GM19328 (cell line): Measurements from ENCODE around the gene SPNS2.

Experiments used
- ATAC-seq: cut with Tn5 transposase; IDR thresholded peaks from one replicate; pipeline ENCODE4 v1.9.1; 2021; ENCODE audit warnings: mild to moderate bottlenecking, moderate library complexity; ENCODE audit not compliant: unreplicated experiment

Gene SPNS2

DNA sequence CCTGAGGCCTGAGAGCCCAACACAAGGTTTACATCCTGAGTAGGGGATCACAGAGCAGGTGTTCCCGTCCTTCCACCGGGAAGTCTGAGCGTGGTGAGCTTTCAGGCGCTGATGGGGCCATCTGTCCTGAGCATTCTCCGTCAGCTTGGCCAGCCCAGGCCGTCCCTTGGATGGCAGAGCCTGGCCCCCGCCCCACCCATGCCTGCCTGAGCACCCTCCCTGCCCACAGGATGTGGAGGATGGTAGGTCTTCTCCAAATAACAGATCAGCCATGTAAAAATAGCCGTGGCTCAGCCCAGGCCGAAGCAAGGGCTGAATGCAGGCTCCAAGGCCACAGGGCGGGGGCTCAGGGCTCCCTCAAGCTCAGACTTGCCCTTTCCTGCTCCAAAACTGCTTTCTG is 20.2 kb downstream of the SPNS2 start:
- ATAC-seq: no peak

GRCh38 chr17:4519361-4519788 is 20.7 kb downstream of the SPNS2 start:
- ATAC-seq: no peak

DNA sequence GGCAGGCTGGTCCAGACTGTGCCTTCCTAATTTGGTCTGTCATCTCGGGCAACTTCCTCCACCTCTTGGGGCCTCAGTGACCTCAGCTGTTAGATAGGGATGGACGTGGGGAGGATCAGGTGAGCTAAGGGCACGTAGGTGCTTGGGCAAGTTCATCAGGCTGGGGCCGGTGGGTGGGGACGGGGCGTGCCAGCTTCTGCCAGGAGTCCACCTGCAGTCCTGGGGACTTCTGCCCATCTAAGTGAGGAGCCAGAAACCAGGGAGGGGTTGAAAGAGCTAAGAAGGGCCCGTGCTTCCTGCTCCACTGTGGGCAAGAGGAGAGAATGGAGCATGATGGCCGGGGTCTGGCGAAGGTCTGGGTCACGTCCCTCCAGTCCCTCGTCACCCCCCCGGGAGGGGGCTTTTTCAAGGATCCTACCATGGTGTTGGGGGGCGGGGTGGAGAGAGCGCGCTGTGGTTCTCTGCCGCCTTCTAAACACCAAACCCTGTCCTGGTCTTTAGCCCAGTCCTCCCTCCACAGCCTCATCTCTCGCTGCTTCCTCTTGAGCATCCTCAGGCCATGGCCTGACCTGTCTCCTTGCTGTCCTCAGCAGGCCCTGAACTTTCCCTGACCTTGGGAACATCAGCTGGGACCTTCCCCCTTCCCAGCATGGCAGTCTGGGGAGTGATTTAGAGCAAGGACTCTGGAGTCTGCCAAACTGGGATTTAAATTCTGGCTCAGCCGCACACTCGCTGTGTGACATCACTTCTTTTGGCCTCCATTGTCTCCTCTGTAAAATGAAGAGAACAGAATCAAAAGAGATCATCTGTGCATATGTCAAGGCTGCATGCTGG is 21.6 kb downstream of the SPNS2 start:
- no peak for ATAC-seq

- no peak for ATAC-seq
Observed at GRCh38 chr17:4520894-4521600, 22.4 kb downstream of the SPNS2 start.

GRCh38 chr17:4522661-4523060 is 24.0 kb downstream of the SPNS2 start:
- no peak for ATAC-seq

DNA sequence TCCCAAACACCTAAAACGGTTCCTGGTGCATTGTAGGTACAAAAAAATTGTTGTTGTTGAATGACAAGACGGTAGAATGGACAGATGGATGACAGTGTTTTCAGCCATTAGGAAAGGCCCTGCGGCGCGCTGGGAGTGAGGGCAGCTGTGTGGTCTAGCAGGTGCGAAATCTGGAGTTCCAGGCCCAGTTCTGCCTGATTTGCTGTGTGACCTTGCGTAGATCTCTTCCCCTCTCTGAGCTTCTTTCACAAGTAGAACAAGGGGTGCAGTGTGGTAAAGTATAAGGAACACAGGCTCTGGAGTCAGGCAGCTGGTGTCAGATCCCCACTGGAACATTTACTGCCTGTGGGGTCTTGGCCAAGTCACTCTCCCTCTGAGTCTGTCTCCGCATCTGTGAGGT is 25.3 kb downstream of the SPNS2 start:
- ATAC-seq: no peak

GRCh38 chr17:4525691-4526397 is 27.2 kb downstream of the SPNS2 start:
- no peak for ATAC-seq

DNA sequence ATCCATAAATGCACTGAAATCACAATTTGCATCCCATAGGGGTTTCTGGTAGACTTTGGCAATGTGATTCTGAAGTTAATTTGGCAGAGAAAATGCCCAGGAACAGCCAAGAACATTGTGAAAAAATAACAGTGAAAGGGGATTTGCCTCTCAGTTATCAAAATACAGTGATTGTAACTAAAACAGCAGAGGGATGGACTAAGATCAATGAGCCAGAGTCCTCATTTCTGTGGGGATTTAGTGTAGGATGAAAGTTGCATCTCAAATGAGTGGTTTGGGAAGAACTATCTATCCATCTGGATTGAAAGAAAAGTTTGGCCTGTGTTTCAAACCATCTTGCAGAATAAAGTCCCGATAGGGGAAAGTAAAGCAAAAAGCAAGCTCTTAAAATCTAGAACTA is 28.5 kb downstream of the SPNS2 start:
- ATAC-seq: no peak

- ATAC-seq: no peak
Observed at GRCh38 chr17:4527566-4528125, 29.0 kb downstream of the SPNS2 start.

DNA sequence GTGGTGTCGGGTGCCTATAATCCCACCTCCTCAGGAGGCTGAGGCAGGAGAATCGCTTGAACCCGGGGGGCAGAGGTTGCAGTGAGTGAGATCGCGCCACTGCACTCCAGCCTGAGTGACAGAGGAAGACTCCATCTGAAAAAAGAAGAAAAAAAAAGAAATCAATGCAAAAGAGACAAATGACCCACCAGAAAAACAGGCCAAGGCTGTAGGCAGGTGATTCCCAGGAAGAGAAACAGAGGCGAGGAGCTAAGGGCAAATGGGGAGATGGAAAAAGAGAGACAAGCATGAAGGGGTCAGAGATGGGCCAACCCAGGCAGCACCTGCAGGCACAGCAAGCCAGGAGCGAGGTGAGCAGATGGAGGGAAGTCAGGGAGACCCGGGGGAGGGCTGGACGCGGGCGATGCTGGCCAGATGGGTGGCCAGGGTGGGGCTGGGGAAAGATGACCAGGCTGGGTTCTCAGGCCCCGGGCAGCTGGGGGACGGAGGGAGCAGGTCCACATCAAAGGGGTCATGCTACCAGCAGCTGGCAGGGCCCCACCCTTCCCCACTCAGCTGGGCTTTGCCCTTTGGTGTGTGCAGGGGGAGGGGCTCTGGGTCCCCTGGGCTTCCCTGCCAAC is 31.0 kb downstream of the SPNS2 start:
- ATAC-seq: no peak

- ATAC-seq: no peak
Observed at GRCh38 chr17:4530799-4531730, 32.4 kb downstream of the SPNS2 start.

GRCh38 chr17:4531988-4532736 is 33.5 kb downstream of the SPNS2 start:
- ATAC-seq: no peak

DNA sequence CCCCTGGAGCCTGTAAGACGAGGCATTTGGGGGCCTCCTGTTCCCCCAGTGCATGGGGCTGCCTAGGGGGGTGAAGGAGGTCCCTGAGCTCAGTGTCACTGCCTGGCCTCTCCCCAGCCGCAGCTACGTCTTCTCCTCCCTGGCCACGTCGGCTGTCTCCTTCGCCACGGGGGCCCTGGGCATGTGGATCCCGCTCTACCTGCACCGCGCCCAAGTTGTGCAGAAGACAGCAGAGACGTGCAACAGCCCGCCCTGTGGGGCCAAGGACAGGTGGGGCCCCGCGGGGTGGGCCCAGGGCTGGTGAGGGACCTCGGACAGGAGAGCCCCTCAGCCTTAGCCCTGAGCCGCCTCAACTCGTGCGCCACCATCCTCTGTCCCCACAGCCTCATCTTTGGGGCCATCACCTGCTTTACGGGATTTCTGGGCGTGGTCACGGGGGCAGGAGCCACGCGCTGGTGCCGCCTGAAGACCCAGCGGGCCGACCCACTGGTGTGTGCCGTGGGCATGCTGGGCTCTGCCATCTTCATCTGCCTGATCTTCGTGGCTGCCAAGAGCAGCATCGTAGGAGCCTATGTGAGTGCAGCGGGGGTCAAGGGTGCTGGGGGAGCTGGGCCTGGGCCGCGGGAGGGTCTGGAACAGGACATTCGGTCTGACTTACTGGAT is 34.3 kb downstream of the SPNS2 start:
- ATAC-seq: no peak

GRCh38 chr17:4533523-4534504 is 35.1 kb downstream of the SPNS2 start:
- ATAC-seq: no peak

DNA sequence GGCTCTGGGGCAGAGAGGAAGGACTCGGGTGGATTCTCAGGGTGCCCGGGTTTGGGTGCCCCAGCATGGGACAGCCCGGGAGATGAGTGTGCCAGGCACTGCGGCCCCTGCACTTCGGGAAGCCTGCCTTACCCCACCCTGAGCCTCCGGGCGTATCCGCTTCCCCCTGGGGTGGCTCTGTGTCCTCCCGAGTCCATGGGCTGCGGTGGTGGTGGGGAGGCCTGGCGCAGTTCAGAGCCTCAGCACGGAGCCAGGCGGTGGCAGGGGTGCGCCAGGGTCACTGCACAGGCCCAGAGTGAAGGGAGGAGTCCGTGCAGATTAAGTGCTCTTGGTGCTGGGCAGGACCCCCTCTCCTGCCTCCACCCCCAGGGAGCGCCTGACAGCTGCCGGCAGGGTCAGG is 35.8 kb downstream of the SPNS2 start:
- no peak for ATAC-seq

- no peak for ATAC-seq
Observed at GRCh38 chr17:4534928-4535666, 36.4 kb downstream of the SPNS2 start.
